ENCODE results near the gene GIGYF2.
A peak's percentile ranks its signal among the peaks of the same experiment; 100 is the strongest.

Gene GIGYF2

GRCh38 chr2:232655392-232655791 is 41.7 kb upstream of the GIGYF2 start:
- Histone ChIP-seq H3K4me3 (ENCODE audit: low read length) (no peak overlapping the region), H4K20me1 (ENCODE audit: insufficient read depth, low read length) (no peaks in the 10 kb centered on the region), H3K4me1 (ENCODE audit: low read length) (no peaks in the 10 kb centered on the region), H3F3A (ENCODE audit: insufficient read depth, low read length) (no peaks in the 10 kb centered on the region), H2AFZ (ENCODE audit: low read length) (no peak overlapping the region), H3K4me2 (ENCODE audit: low read depth, low read length) (no peak overlapping the region), H3K27ac (ENCODE audit: low read length) (no peak overlapping the region), H3K36me3 (replicated peaks; ENCODE audit: insufficient read depth, low read length) (no peaks in the 10 kb centered on the region), H3K9ac (ENCODE audit: low read length) (no peak overlapping the region), H3K27me3 (replicated peaks; ENCODE audit: insufficient read depth, low read length) (no peaks in the 10 kb centered on the region), H3K79me2 (ENCODE audit: low read length) (no peaks in the 10 kb centered on the region), H3K9me2 (replicated peaks; ENCODE audit: insufficient read depth, low read length) (no peaks in the 10 kb centered on the region), H3K9me3 (replicated peaks; ENCODE audit: insufficient read depth, low read length) (no peaks in the 10 kb centered on the region)
- TF ChIP-seq EZH2 (optimal IDR thresholded peaks at IDR 0.05; ENCODE audit: low read depth, low read length): no peak
- no peak for TF ChIP-seq EZH2phosphoT487 (IDR thresholded peaks at IDR 0.05; ENCODE audit: low read length)
- TF ChIP-seq CTCF (IDR thresholded peaks at IDR 0.05; ENCODE audit: low read length): no peak
- no peak for DNase-seq

GRCh38 chr2:232658217-232658785 is 38.8 kb upstream of the GIGYF2 start:
- H3K9me2 ChIP-seq (replicated peaks; ENCODE audit: insufficient read depth, low read length): no peaks in the 10 kb centered on the region
- no peak overlapping the region for H3K4me3 ChIP-seq (ENCODE audit: low read length)
- no peak overlapping the region for H2AFZ ChIP-seq (ENCODE audit: low read length)
- H3K36me3 ChIP-seq (replicated peaks; ENCODE audit: insufficient read depth, low read length): no peaks in the 10 kb centered on the region
- H3K27ac ChIP-seq (ENCODE audit: low read length): no peak overlapping the region
- H3K9ac ChIP-seq (ENCODE audit: low read length): no peak overlapping the region
- H3K4me1 ChIP-seq (ENCODE audit: low read length): no peaks in the 10 kb centered on the region
- no peak overlapping the region for H3K4me2 ChIP-seq (ENCODE audit: low read depth, low read length)
- no peaks in the 10 kb centered on the region for H3K9me3 ChIP-seq (replicated peaks; ENCODE audit: insufficient read depth, low read length)
- peak; percentile 23 for DNase-seq
- TF ChIP-seq CTCF (IDR thresholded peaks at IDR 0.05; ENCODE audit: low read length): peak; percentile 33
- TF ChIP-seq EZH2 (optimal IDR thresholded peaks at IDR 0.05; ENCODE audit: low read depth, low read length): no peak
- TF ChIP-seq EZH2phosphoT487 (IDR thresholded peaks at IDR 0.05; ENCODE audit: low read length): no peak
- H3F3A ChIP-seq (ENCODE audit: insufficient read depth, low read length): no peaks in the 10 kb centered on the region
- no peaks in the 10 kb centered on the region for H3K27me3 ChIP-seq (replicated peaks; ENCODE audit: insufficient read depth, low read length)
- H4K20me1 ChIP-seq (ENCODE audit: insufficient read depth, low read length): no peaks in the 10 kb centered on the region
- H3K79me2 ChIP-seq (ENCODE audit: low read length): no peaks in the 10 kb centered on the region

- Histone ChIP-seq H3K4me2 (ENCODE audit: low read depth, low read length) (no peak overlapping the region), H3F3A (ENCODE audit: insufficient read depth, low read length) (no peaks in the 10 kb centered on the region), H2AFZ (ENCODE audit: low read length) (no peak overlapping the region), H3K9ac (ENCODE audit: low read length) (no peak overlapping the region), H3K27me3 (replicated peaks; ENCODE audit: insufficient read depth, low read length) (no peaks in the 10 kb centered on the region), H3K4me1 (ENCODE audit: low read length) (no peaks in the 10 kb centered on the region), H3K27ac (ENCODE audit: low read length) (no peak overlapping the region), H3K9me3 (replicated peaks; ENCODE audit: insufficient read depth, low read length) (no peaks in the 10 kb centered on the region), H3K79me2 (ENCODE audit: low read length) (no peaks in the 10 kb centered on the region), H3K36me3 (replicated peaks; ENCODE audit: insufficient read depth, low read length) (no peaks in the 10 kb centered on the region), H4K20me1 (ENCODE audit: insufficient read depth, low read length) (no peaks in the 10 kb centered on the region), H3K9me2 (replicated peaks; ENCODE audit: insufficient read depth, low read length) (no peaks in the 10 kb centered on the region), H3K4me3 (ENCODE audit: low read length) (no peak overlapping the region)
- no peak for TF ChIP-seq EZH2 (optimal IDR thresholded peaks at IDR 0.05; ENCODE audit: low read depth, low read length)
- TF ChIP-seq EZH2phosphoT487 (IDR thresholded peaks at IDR 0.05; ENCODE audit: low read length): no peak
- TF ChIP-seq CTCF (IDR thresholded peaks at IDR 0.05; ENCODE audit: low read length): no peak
- DNase-seq: no peak
These were observed 37.8 kb upstream of the GIGYF2 start for GRCh38 chr2:232659359-232659758.
